ENCODE results near the gene CLEC2D.
"Not testable (repeated sequence)": the region's sequence is repeated elsewhere in the genome, so short reads cannot be mapped to it uniquely, and the experiment has no call there.

The CLEC2D gene

DNA sequence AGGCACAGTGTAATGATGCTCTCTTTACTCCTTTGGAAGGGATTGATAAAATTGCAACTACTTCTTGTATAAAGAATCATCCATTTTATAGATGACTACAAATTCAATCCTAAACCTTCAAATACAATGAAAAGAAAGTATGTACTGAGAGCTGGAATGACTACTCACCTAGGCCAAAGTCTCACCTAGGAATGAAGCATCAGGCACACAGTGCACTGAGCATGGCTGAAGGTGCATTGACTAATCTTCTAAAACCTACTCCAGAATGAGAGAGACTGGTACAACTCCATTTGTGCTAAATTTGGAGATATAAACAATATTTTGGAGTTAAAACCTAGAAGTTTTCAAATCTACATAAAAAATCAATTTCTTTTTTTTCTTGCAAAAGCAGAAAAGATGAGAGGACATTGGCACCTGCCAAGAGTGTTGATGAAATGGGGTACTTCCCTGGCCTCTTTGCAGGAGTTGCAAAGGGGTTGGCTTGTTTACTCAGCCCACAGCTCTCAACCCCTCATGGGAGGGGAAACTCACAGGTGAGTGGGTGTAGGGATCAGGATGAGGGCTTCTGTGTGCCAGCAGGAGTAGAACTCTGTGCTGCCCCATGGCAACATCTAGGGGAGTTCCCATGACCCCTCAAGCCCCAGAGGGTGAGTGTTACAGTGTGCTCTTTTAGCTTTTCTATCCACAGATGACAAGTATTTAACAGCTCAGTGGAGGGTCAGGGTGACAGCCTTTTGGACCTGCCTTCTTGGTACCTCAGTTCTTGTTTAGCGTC, 32.1 kb downstream of the CLEC2D start:
- no peak for DNase-seq

DNA sequence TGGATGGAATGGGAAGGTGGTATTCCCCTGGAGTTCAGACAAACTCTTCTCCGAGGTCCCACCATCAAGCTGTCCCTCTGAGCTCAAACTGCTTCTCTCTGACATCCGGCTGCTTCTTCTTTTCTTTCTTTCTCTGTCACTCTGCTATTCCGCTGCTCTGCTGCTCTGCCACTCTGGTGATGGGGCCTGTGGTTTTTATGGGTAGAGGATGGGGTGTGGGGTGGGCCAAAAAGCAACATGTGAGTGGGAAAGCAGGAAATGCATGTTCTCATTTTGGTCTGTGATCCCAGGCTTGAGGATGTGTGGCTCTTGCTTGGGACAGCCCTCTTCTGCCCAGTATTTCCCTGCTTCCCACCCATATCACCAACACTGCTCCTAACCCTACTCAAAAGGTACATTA, 32.7 kb downstream of the CLEC2D start:
- DNase-seq, result peak; percentile 52

DNA sequence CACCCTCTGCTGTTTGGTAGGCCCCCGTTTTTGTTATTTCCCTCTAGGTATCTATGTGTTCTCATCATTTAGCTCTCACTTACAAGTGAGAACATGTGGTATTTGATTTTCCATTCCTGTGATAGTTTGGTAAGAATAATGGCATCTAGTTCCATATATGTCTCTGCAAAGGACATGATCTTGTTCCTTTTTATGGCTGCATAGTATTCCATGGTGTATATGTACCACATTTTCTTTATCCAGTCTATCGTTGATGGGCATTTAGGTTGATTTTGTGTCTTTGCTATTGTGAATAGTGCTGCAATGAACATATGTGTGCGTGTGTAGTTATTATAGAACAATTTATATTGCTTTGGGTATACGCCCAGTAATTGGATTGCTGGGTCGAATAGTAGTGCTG, 35.0 kb downstream of the CLEC2D start:
- not testable (repeated sequence) for DNase-seq

GRCh38 chr12:9706086-9706685, 36.7 kb downstream of the CLEC2D start:
- no peak for DNase-seq

DNA sequence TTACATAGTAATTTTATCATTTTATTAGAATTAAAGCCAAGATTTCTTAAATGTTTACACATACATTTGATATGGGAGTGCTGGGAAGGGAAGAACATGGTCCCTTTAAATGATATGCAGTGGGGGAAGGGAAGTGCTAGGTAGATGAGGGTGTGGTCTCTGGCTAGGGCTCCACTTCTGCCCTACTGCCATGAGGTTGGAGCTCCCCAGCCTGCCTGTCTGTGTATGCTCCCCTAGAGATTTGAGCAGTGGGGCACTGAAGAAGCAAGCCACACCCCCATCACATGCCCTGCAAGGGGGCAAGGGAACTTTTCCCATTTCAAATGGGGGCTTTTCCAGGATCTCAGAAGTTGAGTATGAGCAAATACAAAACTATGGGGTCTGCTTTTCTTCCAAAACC, 37.8 kb downstream of the CLEC2D start:
- DNase-seq, result no peak

- DNase-seq, result peak; percentile 74
These were observed 38.6 kb downstream of the CLEC2D start for GRCh38 chr12:9707864-9708808.

DNA sequence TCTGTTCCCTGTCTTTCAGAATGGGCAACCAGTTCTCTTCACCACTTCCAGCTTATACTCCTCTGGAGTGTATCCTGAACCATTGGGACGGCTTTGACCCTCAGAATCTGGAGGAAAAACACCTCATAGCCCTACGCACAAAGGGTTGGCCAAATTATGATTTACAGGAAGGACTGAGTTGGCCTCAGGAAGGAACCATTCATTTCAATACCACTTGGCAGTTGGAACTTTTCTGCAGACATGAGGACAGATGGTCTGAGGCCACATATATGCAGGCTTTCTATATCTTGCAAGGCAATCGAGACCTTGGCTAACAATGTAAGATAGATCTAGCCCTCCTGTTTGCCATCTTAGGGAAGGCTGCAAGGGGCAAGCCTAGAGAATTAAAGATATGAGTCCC, 39.3 kb downstream of the CLEC2D start:
- DNase-seq, result no peak

GRCh38 chr12:9710584-9711375, 41.3 kb downstream of the CLEC2D start:
- DNase-seq, result no peak

DNA sequence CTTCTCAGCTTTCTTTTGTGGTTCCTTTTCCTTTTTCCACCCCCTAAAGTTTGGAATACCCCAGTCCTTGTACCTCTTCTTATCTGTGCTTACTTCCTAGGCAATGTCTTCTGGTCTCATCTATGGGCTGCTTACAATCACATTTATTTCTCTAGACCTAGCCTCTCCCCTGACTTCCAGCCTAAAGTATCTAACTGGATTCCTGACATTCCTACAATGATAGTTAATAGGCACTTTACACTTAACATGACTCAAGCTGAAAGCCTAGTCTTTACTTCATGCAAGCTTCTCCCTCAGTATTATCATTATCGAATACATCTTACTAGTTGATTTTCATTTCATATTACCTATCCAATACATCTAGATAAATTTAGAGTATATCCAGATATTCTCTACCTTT, 42.2 kb downstream of the CLEC2D start:
- DNase-seq, result no peak

- DNase-seq, result not testable (repeated sequence)
These were observed 43.6 kb downstream of the CLEC2D start for GRCh38 chr12:9713032-9713558.

DNA sequence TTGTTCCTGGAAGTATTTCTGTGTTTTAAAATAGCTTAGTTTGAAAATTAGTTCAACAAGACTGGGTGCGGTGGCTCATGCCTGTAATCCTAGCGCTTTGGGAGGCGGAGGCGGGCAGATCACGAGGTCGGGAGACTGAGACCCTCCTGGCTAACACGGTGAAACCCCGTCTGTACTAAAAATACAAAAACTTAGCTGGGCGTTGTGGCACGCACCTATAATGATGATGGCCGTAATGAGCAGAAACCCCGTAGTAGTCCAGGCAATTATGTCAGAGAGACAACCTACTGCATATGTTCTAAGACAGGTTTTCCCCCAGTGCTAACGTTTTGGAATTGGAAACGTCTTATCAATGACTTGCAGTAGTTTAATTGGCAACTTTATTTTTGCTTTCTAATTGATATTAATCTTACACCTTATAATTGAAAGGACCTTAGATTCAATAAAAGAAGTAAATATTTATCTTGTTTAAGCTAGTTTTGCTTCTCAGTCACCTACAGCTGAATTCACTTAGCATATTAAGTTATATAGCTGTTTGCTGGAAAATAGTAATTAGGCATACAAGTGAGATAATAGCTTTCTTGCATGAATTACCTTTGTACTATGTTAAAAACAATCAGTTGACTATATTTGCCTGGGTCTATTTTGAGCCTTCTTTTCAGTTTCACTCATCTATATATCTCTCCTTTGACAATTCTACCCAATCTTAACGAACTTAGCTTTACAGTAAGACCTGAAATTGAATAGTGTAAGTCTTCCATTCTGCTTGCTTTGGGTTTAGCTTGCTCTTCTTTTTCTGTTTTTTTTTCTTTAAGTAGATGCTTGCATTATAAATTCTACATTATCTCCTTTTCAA, 47.8 kb downstream of the CLEC2D start:
- no peak for DNase-seq

GRCh38 chr12:9718968-9719367, 49.5 kb downstream of the CLEC2D start:
- no peak for DNase-seq

GRCh38 chr12:9719790-9720189, 50.3 kb downstream of the CLEC2D start:
- no peak for DNase-seq

GRCh38 chr12:9721394-9722092, 52.0 kb downstream of the CLEC2D start:
- DNase-seq, result no peak

GRCh38 chr12:9724023-9724422, 54.5 kb downstream of the CLEC2D start:
- no peak for DNase-seq

GRCh38 chr12:9725213-9725870, 55.8 kb downstream of the CLEC2D start:
- DNase-seq, result no peak

- DNase-seq, result no peak
These were observed 58.3 kb downstream of the CLEC2D start for GRCh38 chr12:9727813-9728212.

DNA sequence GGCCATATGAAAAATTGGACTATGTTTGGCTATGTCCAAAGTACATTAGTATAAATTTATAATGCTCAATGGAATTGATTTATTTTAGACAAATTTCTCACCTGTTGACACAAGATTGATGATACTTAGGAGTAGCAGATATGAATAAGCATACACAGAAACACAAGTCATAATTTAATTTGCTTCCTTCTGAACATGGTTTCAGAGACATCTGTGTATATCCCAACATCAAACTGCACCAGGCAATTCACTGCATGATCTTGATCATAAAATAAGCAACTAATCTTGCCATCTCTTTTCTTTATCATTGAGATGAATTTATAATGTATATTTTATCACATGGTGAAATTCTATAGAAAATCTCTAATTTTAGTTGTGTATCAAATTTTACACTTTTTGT, 59.6 kb downstream of the CLEC2D start:
- DNase-seq, result no peak

- no peak for DNase-seq
These were observed 60.5 kb downstream of the CLEC2D start for GRCh38 chr12:9730011-9730410.

GRCh38 chr12:9730591-9730990, 61.1 kb downstream of the CLEC2D start:
- no peak for DNase-seq
